Measurements from ENCODE around the gene AKR1C3.
"Not testable (repeated sequence)": the region's sequence is repeated elsewhere in the genome, so short reads cannot be mapped to it uniquely, and the experiment has no call there.

AKR1C3 gene

DNA sequence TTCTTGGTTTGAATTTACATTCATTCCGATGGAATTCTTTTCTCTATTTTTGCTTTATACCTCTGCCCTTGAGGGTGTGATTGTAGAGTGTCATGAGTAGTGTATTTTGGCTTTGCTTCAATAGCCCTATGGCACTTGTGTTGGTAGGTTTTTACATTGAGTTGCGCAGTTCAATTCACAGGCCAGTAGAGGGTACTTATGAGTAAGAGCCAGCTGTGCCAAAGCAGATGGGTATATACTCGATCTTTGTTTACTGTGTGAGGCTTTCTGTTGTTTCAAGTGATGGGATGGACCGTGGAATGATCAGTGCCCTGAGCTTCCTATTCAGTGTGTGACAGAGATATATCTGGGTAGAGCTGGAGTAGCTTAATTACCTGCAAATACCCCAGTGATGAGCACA is 4.3 kb upstream of the AKR1C3 start:
- DNase-seq: peak; percentile 8

GRCh38 chr10:5090551-5090950 is 3.7 kb upstream of the AKR1C3 start:
- DNase-seq: no peak

GRCh38 chr10:5091196-5091595 is 3.0 kb upstream of the AKR1C3 start:
- no peak for DNase-seq

GRCh38 chr10:5092375-5092774 is 1.8 kb upstream of the AKR1C3 start:
- no peak for DNase-seq

- DNase-seq: no peak
Observed at GRCh38 chr10:5092848-5093790, 1.1 kb upstream of the AKR1C3 start.

DNA sequence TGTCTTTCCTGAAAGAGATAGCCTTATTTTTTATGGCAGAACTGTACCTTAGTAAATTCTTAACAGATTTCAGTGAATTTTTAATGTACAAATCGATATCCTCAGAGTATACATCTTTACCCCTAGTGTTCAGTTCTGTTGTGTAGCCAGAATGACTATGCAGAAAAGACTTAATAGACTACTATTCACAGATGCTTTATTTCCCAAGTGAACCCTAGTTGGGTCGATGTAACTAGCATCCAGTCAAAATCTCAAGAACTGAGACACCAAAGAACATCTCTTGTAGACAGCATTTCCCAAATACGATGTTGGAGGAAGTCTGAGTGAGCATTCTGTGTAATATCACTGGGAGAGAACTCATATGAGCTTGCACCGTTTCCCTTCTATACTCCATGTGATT is 1.5 kb downstream of the AKR1C3 start:
- no peak for DNase-seq

- DNase-seq: no peak
Observed at GRCh38 chr10:5096108-5096507, 1.9 kb downstream of the AKR1C3 start.

DNA sequence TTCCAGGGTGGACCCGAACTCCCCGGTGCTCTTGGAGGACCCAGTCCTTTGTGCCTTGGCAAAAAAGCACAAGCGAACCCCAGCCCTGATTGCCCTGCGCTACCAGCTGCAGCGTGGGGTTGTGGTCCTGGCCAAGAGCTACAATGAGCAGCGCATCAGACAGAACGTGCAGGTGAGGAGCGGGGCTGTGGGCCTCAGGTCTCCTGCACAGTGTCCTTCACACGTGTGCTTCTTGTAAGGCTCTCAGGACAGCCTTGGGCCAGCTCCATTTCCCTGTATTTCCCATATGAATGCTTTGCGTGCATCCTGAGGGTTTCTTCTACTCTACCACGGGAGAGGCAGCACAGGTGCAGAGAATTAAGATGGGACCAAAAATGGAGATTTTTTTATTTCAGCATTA is 8.3 kb downstream of the AKR1C3 start:
- not testable (repeated sequence) for DNase-seq

DNA sequence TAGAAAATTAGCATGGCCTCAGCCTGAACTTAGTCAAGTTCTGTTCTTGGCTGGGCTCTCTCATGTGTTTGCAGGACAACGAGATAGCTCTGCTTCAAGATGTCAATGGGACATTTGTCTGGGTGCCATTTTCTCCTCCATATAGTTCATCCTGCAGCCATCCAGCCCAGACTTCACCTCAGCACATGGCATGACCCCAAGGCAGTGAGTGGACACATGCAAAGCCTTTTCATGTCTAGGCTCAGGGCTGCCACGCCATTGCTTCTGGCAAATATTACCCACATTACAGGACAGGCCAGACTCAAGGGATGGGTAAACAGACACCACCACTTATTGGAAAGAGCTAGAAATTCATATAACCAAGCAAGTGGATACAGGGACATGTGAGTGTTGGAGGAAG is 9.3 kb downstream of the AKR1C3 start:
- DNase-seq: no peak

DNA sequence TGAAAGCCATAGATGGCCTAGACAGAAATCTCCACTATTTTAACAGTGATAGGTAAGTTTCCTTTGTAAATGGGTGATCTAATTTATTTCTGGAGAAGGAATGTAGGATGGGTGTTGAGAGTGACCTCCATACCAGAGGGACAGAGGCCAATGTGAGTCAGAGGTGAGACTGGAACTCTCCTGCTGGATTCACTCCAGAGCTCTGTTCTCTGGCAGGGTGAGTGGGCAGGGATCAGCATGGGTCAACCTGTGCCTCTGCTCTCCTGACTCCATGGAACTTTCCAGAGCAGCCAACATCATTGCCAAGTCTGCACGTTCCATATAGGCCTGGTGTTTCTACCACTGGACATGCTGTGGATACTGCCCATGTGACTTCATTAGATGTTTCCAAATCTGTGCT is 11.4 kb downstream of the AKR1C3 start:
- no peak for DNase-seq

DNA sequence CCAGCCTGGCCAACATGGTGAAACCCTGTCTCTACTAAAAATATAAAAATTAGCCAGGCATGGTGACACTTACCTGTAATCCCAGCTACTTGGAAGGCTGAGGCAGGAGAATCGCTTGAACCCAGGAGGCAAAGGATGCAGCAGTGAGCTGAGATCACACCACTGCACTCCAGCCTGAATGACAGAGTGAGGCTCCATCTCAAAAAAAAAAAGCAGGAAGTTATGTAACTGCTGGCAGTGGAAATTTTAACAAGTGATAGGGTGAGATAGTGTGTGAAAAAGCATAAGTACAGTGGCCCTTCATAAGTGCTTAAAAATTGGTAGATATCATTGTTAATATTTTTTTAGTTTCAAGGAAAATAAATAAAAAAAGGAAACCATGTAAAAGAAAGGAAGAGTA is 12.3 kb downstream of the AKR1C3 start:
- no peak for DNase-seq

DNA sequence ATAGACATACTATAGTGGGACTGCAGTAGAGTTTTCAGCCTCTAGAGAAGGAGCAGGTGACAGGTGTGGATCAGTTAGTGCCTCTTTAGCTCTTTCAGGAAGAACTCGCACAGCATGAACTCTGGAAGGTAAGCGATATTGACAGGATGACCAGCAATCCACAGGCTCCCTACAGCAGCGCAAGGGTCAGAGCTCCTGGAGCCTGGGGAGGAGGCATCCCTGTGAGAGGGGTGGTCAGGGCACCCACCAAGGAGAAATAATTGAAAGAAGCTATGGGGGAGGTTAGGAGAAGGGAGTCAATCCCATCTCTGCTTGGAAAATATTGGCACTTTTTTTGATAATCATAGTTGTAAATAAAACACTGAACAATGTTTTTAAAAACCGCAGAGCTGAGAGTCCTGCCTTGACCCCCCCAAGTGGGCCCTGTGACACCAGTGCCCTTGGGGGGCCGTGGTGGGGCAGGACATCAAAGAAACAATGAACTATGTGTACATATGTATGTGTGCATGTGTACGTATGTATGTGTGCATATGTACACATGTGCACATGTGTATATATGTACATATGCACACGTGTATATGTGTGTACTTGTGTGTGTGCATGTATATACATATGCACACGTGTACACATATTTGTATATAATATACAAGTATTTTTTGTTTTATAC is 13.8 kb downstream of the AKR1C3 start:
- no peak for DNase-seq

DNA sequence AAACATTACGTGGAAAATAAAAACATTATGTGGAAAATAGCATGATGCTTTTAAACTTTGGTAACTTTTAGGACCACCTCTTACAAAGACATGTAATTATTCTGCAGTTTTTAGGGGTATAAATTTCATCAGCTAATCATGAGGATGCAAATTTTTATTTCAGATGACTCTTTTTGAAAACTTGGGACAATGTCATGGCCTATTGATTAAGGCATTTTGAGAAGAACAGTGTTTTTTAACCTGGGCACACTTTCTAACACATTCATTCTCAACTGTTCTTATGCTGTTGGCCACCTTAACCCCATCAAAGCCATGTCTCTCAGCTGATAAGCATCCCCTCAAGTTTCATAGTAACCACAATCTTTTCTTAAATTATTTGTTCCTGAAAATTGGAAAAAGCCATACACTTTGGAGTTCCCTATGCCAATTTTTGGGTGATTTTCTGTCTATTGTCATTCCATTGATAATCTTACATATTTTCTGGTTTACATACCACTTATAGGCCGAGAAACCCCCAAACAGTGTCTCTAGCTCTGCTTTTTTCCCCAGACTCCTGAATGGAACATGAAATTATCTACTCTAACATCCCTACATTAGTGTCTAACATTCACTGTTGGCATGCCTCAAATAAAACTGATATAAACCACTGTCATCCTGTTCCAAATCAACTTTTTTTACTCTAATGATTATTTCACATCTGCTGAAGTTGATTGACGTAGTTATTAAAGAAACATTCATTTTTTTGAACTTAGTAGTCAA is 14.6 kb downstream of the AKR1C3 start:
- no peak for DNase-seq

GRCh38 chr10:5109861-5110260 is 15.6 kb downstream of the AKR1C3 start:
- not testable (repeated sequence) for DNase-seq

GRCh38 chr10:5116621-5117020 is 22.4 kb downstream of the AKR1C3 start:
- no peak for DNase-seq

DNA sequence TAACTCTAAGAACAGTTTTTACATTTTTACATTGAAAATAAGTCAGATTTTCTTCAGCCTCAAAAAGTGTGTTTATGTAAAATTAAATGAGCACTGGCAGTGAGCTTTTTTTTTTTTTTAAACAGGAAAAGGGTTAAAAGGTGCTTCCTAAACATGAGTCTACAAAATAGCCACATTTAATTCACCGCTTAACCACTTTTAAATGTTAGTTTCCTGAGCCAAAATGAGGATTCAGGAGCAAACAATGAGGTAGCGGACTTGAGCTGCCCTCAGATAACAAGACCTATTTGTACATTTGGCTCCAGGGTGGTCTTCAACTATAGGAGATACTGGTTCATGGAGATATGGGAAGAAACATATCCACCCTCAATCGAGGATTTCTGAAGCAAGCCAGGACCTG is 22.8 kb downstream of the AKR1C3 start:
- no peak for DNase-seq

DNA sequence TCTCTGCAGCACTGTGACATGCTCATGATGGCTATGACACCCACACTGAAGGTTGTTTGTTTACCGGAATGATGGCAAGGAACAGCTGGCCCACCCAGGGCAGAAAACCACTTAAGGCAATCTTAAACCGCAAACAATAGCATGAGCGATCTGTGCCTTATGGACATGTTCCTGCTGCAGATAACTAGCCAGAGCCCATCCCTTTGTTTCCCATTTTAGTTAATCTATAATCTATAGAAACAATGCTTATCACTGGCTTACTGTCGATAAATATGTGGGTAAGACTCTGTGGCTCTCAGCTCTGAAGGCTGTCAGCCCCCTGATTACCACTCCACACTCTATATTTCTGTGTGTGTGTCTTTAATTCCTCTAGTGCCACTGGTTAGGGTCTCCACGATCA is 25.8 kb downstream of the AKR1C3 start:
- DNase-seq: not testable (repeated sequence)

- no peak for DNase-seq
Observed at GRCh38 chr10:5123886-5124285, 29.7 kb downstream of the AKR1C3 start.

DNA sequence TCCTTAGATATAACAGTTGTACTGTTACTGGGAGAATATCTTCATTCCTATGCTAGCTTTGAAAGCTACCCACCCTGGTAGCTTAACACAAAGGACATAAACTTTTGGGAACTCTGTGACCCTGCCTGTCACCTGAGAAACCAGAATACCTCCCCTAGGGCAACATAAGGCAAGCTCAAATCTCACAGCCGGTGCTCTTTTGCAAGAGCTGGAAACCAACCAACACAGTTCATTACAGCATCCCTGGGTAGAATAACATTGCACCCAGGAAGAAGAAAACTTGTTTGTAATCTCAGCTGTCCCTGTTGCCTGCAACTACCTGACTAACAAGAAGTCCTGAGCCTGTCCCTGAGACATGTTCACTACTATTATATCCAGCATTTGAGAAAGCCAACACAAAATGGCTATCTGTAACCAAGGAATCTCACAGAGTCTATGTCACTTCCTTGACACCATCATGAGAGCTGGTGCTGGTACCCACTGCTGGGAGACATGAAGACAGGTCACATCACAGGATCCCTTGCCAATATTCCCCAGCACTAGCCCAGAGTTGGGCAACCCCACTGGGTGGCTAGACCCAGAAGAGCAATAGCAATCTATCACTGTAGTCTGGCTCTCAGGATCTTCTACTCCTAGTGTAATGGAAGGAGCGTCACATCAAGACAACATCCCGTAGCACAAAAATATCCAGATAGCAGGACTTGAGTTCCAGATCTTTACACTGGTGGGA is 31.3 kb downstream of the AKR1C3 start:
- no peak for DNase-seq

GRCh38 chr10:5135581-5135980 is 41.4 kb downstream of the AKR1C3 start:
- DNase-seq: no peak

DNA sequence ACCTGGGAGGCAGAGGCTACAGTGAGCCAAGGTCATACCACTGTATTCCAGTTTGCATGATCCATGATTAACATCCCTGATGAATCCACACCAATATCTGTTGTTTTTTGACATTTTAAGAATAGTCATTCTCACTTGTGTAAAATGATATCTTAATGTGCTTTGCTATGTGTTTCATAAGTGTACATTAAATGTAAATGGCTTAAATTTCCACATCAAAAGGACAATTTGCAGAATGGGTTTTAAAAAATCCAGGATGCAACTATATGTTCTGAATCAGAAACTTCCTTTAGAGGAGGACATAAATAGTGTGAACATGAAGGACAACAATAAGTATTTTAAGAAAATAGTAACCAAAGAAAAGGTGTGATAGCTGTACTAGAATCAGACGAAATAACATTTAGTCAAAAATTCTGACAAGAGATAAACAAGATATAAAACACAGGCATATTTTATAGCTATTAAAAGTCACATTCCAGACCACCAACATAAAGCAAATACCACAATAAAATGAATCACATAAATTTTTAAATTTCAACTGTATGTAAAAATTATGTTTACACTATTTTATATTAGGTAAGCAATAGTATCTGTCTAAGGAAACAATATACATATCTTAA is 42.4 kb downstream of the AKR1C3 start:
- DNase-seq: no peak

DNA sequence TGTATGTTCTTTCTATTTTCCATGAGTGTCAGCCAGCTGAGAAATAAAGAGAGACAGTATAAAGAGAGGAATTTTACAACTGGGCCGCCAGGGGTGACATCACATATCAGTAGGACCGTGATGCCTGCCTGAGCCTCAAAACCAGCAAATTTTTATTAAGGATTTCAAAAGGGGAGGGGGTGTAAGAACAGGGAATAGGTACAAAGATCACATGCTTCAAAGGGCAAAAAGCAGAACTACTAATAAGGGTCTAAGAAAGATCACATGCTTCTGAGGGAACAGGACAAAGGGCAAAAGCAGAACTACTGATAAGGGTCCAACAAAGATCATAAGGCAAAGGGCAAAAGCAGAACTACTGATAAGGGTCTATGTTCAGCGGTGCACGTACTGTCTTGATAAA is 43.5 kb downstream of the AKR1C3 start:
- not testable (repeated sequence) for DNase-seq

All from DMS153 (cell line).